ENCODE measurements around the gene USP24.
"Not testable (repeated sequence)": the region's sequence is repeated elsewhere in the genome, so short reads cannot be mapped to it uniquely, and the experiment has no call there.

The USP24 gene

DNA sequence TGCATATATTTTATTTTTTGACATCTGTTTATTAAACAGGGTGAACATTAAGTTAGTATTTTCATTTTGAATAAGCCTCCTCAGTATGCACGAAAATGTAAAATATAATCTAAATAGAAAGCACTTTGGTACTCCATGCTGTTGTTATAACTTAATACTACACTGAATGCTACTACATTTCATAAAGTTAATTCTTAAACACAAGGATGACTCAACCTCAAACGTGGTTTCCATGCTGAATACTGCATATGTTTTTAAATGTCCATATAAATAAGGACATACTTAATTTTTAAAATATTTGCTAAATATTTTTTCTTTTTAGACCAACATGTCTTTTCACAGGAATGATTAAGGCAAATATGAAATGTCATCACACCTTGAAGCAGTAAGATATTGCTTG is 83.9 kb downstream of the USP24 start:
- in situ Hi-C loops (cut with MboI; ENCODE audit: low sequenced_read_pairs), result no loop called here

DNA sequence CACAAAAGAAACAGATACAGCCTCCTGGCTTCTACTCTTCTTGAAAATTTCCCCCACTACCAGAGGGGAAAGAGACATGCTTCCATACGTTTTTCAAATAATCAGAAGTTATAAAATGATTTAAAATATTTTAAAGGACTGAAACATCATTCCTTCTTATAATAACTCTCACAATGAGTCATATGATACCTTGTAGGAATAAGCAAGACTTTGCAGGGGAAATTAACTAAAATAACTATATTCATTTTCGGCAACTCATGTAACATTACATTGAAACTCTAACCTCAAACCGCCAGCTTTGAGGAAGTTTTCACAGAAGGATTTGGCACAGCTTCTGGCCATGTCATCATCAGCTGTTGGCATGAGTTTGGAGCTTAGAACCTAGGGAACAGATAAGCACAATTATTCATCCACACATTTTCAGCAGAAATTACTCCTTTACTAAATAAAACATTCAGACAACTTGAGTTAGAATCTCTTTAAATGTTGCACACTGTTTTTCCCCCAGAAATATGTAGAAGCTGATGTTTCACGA is 85.9 kb downstream of the USP24 start:
- in situ Hi-C loops (cut with MboI; ENCODE audit: low sequenced_read_pairs), result no loop called here

DNA sequence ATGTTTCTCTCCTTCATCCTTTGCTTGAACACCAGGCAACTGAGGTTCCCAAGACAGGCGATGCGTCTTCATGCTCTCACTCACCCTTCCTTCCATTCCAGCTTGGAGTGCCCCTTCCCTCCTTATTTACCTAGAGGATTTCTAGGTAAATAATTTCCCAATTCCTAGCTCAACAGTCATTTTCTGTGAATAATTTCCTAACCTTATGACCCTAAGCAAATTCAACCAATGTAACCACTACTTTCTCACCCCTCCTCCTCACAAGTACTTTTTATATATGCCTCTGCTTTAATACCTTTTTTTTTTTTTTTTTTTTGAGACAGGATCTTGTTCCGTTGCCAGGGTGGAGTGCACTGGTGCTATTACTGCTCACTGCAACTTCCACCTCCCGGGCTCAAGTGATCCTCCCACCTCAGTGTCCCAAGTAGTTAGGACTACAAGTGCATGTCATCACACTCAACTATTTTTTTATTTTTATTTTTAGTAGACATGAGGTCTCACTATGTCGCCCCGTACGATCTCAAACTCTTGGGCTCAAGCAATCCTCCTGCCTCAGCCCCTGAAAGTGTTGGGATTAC is 86.7 kb downstream of the USP24 start:
- in situ Hi-C loops (cut with MboI; ENCODE audit: low sequenced_read_pairs), result no loop called here

DNA sequence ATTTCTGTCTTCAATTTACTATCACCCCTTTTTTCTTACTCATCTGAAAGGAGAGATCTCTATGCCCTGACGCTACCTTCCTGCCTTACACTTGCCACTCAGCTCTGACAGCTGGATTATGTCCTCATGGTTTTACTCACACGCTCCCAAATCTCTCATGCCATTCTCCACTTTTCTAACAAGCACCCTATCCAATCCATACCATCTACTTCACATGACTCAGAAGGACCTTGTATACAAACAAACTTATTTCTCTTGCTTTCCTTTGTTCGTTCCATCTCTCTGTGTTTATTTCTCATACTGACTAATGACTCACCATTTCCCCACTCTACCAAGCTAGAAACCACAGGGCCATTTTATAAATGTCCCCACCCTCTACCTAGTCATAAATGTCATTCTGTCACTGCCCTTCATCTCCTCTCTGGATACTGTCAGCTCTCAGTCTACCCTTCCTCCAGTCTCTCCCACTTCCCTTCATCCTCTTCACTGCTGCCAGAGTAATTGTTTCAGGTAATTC is 87.3 kb downstream of the USP24 start:
- in situ Hi-C loops (cut with MboI; ENCODE audit: low sequenced_read_pairs), result no loop called here

DNA sequence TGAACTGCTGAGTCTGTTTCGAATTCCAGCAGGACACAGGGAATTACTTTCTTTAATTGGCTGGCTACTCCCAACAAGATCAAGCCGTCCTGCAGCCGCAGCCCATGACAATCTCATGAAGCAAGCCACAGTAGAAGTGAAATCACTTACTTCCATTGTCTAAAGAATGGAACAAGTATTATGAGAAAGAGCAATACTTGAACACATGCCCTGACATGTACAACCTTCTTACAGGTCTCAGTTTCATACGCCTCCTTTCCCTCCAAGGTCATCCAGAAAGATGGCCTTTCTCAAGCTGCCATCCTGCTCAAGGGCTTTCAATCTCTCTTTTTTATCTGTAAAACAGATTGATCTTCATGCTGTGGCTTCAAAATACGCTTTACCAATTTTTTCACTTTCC is 90.7 kb downstream of the USP24 start:
- in situ Hi-C loops (cut with MboI; ENCODE audit: low sequenced_read_pairs), result no loop called here

DNA sequence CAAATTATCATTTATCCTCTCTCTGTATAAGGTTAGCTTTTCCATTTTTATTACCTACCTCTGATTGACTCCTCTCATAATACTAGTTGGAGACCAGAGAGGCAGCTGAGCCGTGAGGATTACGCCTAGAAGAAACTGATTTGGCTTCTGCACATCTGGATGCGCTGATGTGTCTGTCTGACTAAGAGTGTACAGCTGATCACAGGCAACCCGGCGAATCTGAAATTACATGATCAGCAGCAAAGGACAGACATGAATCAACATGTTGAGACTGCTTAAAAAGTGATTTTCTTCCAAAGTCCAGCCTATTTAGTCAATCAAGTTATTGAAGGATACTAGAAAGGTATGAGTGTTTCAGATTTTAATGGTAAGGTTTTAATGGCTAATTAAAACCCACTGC is 94.6 kb downstream of the USP24 start:
- in situ Hi-C loops (cut with MboI; ENCODE audit: low sequenced_read_pairs), result no loop called here

GRCh38 chr1:55118651-55119329 is 96.4 kb downstream of the USP24 start:
- in situ Hi-C loops (cut with MboI; ENCODE audit: low sequenced_read_pairs), result no loop called here

- in situ Hi-C loops (cut with MboI; ENCODE audit: low sequenced_read_pairs), result no loop called here
These were observed 97.2 kb downstream of the USP24 start for GRCh38 chr1:55117941-55118340.

GRCh38 chr1:55109005-55109404 is 106.2 kb downstream of the USP24 start:
- in situ Hi-C loops (cut with MboI; ENCODE audit: low sequenced_read_pairs), result not testable (repeated sequence)

- in situ Hi-C loops (cut with MboI; ENCODE audit: low sequenced_read_pairs), result no loop called here
These were observed 108.1 kb downstream of the USP24 start for GRCh38 chr1:55107101-55107500.

- in situ Hi-C loops (cut with MboI; ENCODE audit: low sequenced_read_pairs), result no loop called here
These were observed 111.3 kb downstream of the USP24 start for GRCh38 chr1:55103891-55104290.

DNA sequence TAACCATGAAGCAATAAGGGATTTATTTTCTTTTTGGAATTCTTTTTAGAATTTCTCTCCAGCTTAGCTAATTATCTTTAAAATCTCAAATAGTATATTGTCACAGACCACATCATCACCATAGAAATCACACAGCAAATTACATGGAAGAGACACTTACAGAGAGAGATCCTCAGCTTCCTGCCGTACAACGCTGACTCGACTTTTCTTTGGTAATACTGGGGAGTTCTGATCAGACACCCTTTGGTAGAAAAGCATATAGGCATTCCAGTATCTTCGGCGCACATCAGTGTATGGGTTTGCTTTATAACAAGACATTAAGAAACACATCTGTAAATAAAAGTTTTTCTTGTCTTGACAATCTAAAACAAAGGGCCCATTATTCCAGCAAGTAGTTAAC is 120.1 kb downstream of the USP24 start:
- in situ Hi-C loops (cut with MboI; ENCODE audit: low sequenced_read_pairs), result no loop called here

DNA sequence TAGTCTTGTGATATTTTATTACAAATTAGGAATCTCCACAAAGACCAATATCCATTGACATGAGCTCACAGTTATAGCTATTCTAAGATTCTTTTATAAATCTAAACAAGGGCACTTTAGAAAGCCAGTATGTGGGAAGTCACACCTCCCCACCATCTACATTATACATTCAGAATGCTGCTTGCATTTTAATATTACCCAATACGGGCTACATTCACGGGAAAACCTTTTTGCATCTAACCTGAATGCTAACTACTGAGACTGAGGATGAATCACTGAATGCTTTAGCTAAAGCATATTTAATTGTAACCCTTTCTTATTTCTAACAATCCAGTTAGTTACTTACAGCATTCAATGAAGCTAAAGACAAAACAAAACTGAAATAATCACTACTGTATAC is 122.7 kb downstream of the USP24 start:
- in situ Hi-C loops (cut with MboI; ENCODE audit: low sequenced_read_pairs), result no loop called here

GRCh38 chr1:55089683-55090082 is 125.5 kb downstream of the USP24 start:
- in situ Hi-C loops (cut with MboI; ENCODE audit: low sequenced_read_pairs), result no loop called here

- in situ Hi-C loops (cut with MboI; ENCODE audit: low sequenced_read_pairs), result no loop called here
These were observed 126.8 kb downstream of the USP24 start for GRCh38 chr1:55088413-55088812.

DNA sequence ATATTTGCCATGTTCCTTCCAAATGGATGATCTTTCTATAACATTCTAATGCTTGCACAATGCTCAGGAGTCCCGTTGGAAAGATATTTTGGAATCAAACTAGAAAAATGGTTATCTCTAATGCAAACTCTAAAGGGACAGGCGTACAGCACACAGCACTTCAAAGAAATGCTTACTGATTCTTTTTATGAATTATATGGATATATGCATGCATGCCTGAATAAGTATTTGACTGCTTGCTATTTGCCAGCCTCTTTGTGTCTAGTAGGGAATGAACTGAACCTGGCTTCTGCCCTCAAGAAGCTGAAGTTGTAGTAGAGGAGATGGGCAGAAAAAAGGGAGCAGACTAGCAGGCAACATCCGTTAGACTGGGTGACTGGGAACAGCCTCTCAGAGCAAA is 127.7 kb downstream of the USP24 start:
- in situ Hi-C loops (cut with MboI; ENCODE audit: low sequenced_read_pairs), result no loop called here

GRCh38 chr1:55084257-55084656 is 130.9 kb downstream of the USP24 start:
- in situ Hi-C loops (cut with MboI; ENCODE audit: low sequenced_read_pairs), result no loop called here

DNA sequence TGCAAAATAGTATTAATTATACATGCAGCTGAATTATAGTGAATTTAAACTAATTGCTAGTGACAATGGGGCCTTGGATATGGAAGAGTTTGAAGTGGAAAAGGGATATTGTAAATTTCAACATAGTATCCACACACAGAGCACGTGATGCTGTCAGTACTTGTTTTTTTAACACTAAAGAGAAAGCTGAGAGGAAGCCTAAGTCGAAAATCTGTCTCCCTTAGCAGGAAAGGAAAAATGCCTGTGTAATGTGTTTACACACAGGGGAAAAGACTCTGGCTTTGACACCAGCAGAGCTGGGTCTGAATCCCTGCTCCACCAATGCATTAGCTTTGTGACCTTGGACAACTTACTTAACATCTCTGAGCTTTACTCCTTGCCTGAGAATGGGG is 133.3 kb downstream of the USP24 start:
- in situ Hi-C loops (cut with MboI; ENCODE audit: low sequenced_read_pairs), result no loop called here

- in situ Hi-C loops (cut with MboI; ENCODE audit: low sequenced_read_pairs), result no loop called here
These were observed 133.8 kb downstream of the USP24 start for GRCh38 chr1:55081188-55081904.

GRCh38 chr1:55079651-55080050 is 135.5 kb downstream of the USP24 start:
- in situ Hi-C loops (cut with MboI; ENCODE audit: low sequenced_read_pairs), result no loop called here

GRCh38 chr1:55078470-55078869 is 136.7 kb downstream of the USP24 start:
- in situ Hi-C loops (cut with MboI; ENCODE audit: low sequenced_read_pairs), result no loop called here

DNA sequence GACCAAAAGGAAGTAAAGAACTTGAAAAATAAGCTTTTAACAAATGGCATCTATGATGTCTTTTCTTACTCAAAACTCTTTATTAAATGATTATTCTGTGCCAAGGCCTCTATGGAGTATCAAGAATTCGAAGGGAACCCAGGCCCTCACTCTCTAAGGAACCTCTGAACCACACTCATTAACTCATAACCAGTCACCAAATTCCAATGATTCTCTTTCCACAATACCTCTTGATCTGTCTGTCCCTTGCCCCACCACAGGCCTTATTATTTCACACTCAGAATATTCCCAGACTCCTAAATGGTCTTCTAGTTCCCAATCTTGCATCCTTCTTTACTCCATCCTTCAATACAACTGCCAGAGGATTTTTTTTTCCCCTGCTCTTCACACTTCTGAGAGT is 138.8 kb downstream of the USP24 start:
- in situ Hi-C loops (cut with MboI; ENCODE audit: low sequenced_read_pairs), result no loop called here
